ENCODE data around the gene BABAM2.

BABAM2 gene

DNA sequence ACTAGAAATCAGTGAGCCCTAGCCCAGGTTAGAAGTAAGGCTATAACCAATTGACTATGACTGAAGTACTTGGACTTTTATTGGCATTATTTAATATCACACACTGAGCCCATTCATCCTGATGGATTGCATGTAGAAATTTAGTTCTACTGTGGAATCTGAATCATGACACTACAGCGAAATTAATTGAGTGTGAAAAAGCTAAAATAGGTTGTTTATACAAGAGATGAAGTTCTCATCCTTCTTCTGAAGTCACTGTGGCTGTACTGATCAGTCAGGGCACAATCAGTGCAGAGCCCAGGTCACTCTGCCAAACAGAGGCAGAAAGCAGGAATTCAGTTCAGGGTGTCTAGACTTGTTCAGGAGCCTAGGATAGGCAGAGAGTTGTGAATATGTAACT is 158.9 kb downstream of the BABAM2 start (continued):
- TF ChIP-seq ZNF274 (IDR thresholded peaks at IDR 0.05; ENCODE audit: low read length) (no peak), ZNF274 (tag by site-specific recombination; IDR thresholded peaks at IDR 0.05; ENCODE audit: borderline replicate concordance) (no peak), ZNF341 (tag by site-specific recombination; IDR thresholded peaks at IDR 0.05; ENCODE audit: low read depth) (no peak), ZSCAN18 (tag by site-specific recombination; IDR thresholded peaks at IDR 0.05) (no peak), ZNF23 (tag by site-specific recombination; IDR thresholded peaks at IDR 0.05; ENCODE audit: borderline replicate concordance) (no peak), ZNF639 (tag by site-specific recombination; IDR thresholded peaks at IDR 0.05) (no peak), ZNF624 (tag by site-specific recombination; IDR thresholded peaks at IDR 0.05) (no peak), ZFP3 (tag by site-specific recombination; IDR thresholded peaks at IDR 0.05; ENCODE audit: low read depth) (no peak), ZNF521 (tag by site-specific recombination; IDR thresholded peaks at IDR 0.05) (no peak)
- TF ChIP-seq, protein P1, sequence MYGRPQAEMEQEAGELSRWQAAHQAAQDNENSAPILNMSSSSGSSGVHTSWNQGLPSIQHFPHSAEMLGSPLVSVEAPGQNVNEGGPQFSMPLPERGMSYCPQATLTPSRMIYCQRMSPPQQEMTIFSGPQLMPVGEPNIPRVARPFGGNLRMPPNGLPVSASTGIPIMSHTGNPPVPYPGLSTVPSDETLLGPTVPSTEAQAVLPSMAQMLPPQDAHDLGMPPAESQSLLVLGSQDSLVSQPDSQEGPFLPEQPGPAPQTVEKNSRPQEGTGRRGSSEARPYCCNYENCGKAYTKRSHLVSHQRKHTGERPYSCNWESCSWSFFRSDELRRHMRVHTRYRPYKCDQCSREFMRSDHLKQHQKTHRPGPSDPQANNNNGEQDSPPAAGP (tag by site-specific recombination; IDR thresholded peaks at IDR 0.05): no peak

GRCh38 chr2:28049899-28050298 is 159.4 kb downstream of the BABAM2 start:
- Histone ChIP-seq H3K27ac (ENCODE audit: extremely low read depth, low read depth, low read length) (no peak overlapping the region), H3K36me3 (ENCODE audit: control insufficient read depth in 2 of 2, insufficient read depth in 1 of 2, low read length in 2 of 2) (no peaks in the 10 kb centered on the region; a peak in 1 of 3 replicates), H3K4me1 (ENCODE audit: control insufficient read depth, insufficient read depth, low read length) (0 out of 2 replicates have a peak, but pooled peaks cover 3% of the 10 kb centered on the region), H3K4me3 (ENCODE audit: low read depth, low read length) (no peak overlapping the region), H3K9me3 (ENCODE audit: control insufficient read depth, insufficient read depth, low read depth, low read length) (no peaks in the 10 kb centered on the region)
- CTCF ChIA-PET: no interaction called here
- POLR2A ChIA-PET: no interaction called here
- TF ChIP-seq ZEB2 (tag by site-specific recombination; IDR thresholded peaks at IDR 0.05) (no peak), TCF7L2 (IDR thresholded peaks at IDR 0.05; ENCODE audit: borderline replicate concordance, low read depth, low read length) (no peak), FEZF1 (tag by site-specific recombination; IDR thresholded peaks at IDR 0.05) (no peak)

DNA sequence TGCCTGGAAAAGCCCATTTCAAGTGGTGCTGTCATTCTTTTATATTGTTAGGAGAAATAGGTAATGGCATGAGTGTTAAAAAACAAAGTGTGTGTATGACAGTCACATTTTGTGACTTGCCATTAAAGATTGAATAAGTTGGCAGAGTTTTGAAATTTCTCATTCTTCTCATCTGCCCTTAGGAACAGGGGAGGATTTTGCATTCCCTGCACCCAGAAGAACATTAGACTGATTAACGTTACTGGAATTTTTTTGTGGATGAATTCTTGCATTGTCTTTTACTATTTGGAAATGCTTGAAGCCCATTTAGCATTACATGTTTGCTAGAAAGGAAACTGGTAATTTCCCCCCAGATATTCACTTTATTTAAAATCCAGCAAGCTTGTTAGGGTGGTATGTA is 162.2 kb downstream of the BABAM2 start:
- Histone ChIP-seq H3K4me1 (ENCODE audit: control insufficient read depth, insufficient read depth, low read length) (0 out of 2 replicates have a peak, but pooled peaks cover 3% of the 10 kb centered on the region), H3K4me3 (ENCODE audit: low read depth, low read length) (no peak overlapping the region), H3K9me3 (ENCODE audit: control insufficient read depth, insufficient read depth, low read depth, low read length) (no peaks in the 10 kb centered on the region), H3K36me3 (ENCODE audit: control insufficient read depth in 2 of 2, insufficient read depth in 1 of 2, low read length in 2 of 2) (no peaks in the 10 kb centered on the region), H3K27ac (ENCODE audit: extremely low read depth, low read depth, low read length) (no peak overlapping the region)
- ChIA-PET CTCF (no interaction called here), POLR2A (no interaction called here)
- TF ChIP-seq ZNF488 (tag by site-specific recombination; IDR thresholded peaks at IDR 0.05) (no peak), ZNF664 (tag by site-specific recombination; IDR thresholded peaks at IDR 0.05) (no peak), ZNF426 (tag by site-specific recombination; IDR thresholded peaks at IDR 0.05) (no peak)
- TF ChIP-seq, protein P2, sequence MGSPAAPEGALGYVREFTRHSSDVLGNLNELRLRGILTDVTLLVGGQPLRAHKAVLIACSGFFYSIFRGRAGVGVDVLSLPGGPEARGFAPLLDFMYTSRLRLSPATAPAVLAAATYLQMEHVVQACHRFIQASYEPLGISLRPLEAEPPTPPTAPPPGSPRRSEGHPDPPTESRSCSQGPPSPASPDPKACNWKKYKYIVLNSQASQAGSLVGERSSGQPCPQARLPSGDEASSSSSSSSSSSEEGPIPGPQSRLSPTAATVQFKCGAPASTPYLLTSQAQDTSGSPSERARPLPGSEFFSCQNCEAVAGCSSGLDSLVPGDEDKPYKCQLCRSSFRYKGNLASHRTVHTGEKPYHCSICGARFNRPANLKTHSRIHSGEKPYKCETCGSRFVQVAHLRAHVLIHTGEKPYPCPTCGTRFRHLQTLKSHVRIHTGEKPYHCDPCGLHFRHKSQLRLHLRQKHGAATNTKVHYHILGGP (tag by site-specific recombination; IDR thresholded peaks at IDR 0.05): no peak
